Neural progenitor cell (in vitro differentiated cells): ENCODE measurements around the gene OVOL2. TPM values are rescaled to one million over a fixed set of nuclear protein-coding genes. Genes with fewer than 3 reads are reported as not detected.
"Not testable (repeated sequence)": the region's sequence is repeated elsewhere in the genome, so short reads cannot be mapped to it uniquely, and the experiment has no call there.

Experiments used
- DNase-seq: peaks from one replicate; pipeline ENCODE4 v3.0.0-alpha.2; 2016; ENCODE audit warnings: low spot score
- H2AFZ ChIP-seq: fragments of 200-600 bp; sonication (generic); replicated peaks from 2 replicates; pipeline ENCODE4 v1.6.1; 2016; ENCODE audit warnings: antibody characterized with exemption
- H3F3A ChIP-seq: fragments of 200-600 bp; sonication (generic); 2 replicates; pipeline ENCODE4 v1.6.1; 2016; ENCODE audit warnings: antibody characterized with exemption, low read depth
- H3K27ac ChIP-seq: fragments of 200-600 bp; sonication (generic); 2 replicates; pipeline ENCODE4 v1.5.1; 2016; ENCODE audit warnings: mild to moderate bottlenecking
- H3K27me3 ChIP-seq: fragments of 200-600 bp; sonication (generic); 2 replicates; pipeline ENCODE4 v1.6.1; 2016; ENCODE audit warnings: mild to moderate bottlenecking, moderate library complexity
- H3K36me3 ChIP-seq: fragments of 200-600 bp; sonication (generic); 2 replicates; pipeline ENCODE4 v1.5.1; 2016
- H3K4me1 ChIP-seq: fragments of 200-600 bp; sonication (generic); 2 replicates; pipeline ENCODE4 v1.6.1; 2016; ENCODE audit warnings: mixed run types
- H3K4me2 ChIP-seq: fragments of 200-600 bp; sonication (generic); 2 replicates; pipeline ENCODE4 v1.6.1; 2016
- H3K4me3 ChIP-seq: fragments of 200-600 bp; sonication (generic); 2 replicates; pipeline ENCODE4 v1.5.1; 2016
- H3K79me2 ChIP-seq: fragments of 200-600 bp; sonication (generic); 2 replicates; pipeline ENCODE4 v1.6.1; 2016; ENCODE audit warnings: low read depth
- H3K9ac ChIP-seq: fragments of 200-600 bp; sonication (generic); 2 replicates; pipeline ENCODE4 v1.6.1; 2016
- H3K9me3 ChIP-seq: fragments of 200-600 bp; sonication (generic); 2 replicates; pipeline ENCODE4 v1.5.1; 2016; ENCODE audit warnings: low read depth
- H4K20me1 ChIP-seq: fragments of 200-600 bp; sonication (generic); 2 replicates; pipeline ENCODE4 v1.6.1; 2016; ENCODE audit warnings: low read depth
- H3K27ac Mint-ChIP-seq: 3 replicates; pipeline ENCODE4 v1.8.0; 2021; ENCODE audit warnings: mixed read lengths
- H3K27me3 Mint-ChIP-seq: 2 replicates; pipeline ENCODE4 v1.8.0; 2022; ENCODE audit warnings: low read depth, mild to moderate bottlenecking, inconsistent platforms, moderate library complexity, mixed read lengths; ENCODE audit not compliant: insufficient read depth
- H3K36me3 Mint-ChIP-seq: 3 replicates; pipeline ENCODE4 v1.8.0; 2021; ENCODE audit warnings: mixed read lengths
- H3K4me1 Mint-ChIP-seq: 3 replicates; pipeline ENCODE4 v1.8.0; 2021; ENCODE audit warnings: mixed read lengths
- H3K4me3 Mint-ChIP-seq: 3 replicates; pipeline ENCODE4 v1.8.0; 2021; ENCODE audit warnings: mild to moderate bottlenecking, moderate library complexity, mixed read lengths
- H3K9me3 Mint-ChIP-seq: 3 replicates; pipeline ENCODE4 v1.8.0; 2020; ENCODE audit warnings: mixed read lengths
- CTCF ChIP-seq: fragments of 200-600 bp; sonication (generic); IDR thresholded peaks from 2 replicates; pipeline ENCODE4 v1.5.1; 2017; ENCODE audit warnings: antibody characterized with exemption, mild to moderate bottlenecking
- EZH2 ChIP-seq: fragments of 200-600 bp; sonication (generic); IDR thresholded peaks from 2 replicates; pipeline ENCODE4 v1.6.1; 2017; ENCODE audit warnings: antibody characterized with exemption, mild to moderate bottlenecking, moderate library complexity
- EZH2phosphoT487 ChIP-seq: fragments of 200-600 bp; sonication (generic); IDR thresholded peaks from 2 replicates; pipeline ENCODE4 v1.6.1; 2017; ENCODE audit warnings: antibody characterized with exemption
- total RNA-seq: library from RNA; depleted of rRNA; stranded (reverse); fragments of >200 nt; gene quantifications from 2 replicates; pipeline ENCODE4 v1.2.3, GENCODE V29; 2015; ENCODE audit warnings: low replicate concordance

The OVOL2 gene
- 0.25 and 0.62 TPM in 2 replicates for total RNA-seq

GRCh38 chr20:18057101-18057993, at the start of gene OVOL2:
OVOL2 (minus strand) TSS chr20:18057916; CDS start chr20:18057634, 282 bp downstream.
- H3K27ac Mint-ChIP-seq, result no peak within 1 kb of the TSS
- H3K4me3 ChIP-seq, result peak within 1 kb of the TSS; percentile 62
- peak; percentile 46 for DNase-seq
- H3K4me1 Mint-ChIP-seq, result peaks cover 11% of the 10 kb centered on the region
- H3K4me2 ChIP-seq, result peak within 1 kb of the TSS; percentile 93
- peak within 1 kb of the TSS; percentile 85 for H2AFZ ChIP-seq
- peaks cover 6% of the 10 kb centered on the region for H3K4me1 ChIP-seq
- peaks cover 4% of the 10 kb centered on the region for H3K9me3 Mint-ChIP-seq
- H3K9me3 ChIP-seq, result no peaks in the 10 kb centered on the region
- no peak within 1 kb of the TSS for H3K27ac ChIP-seq
- no peaks in the 10 kb centered on the region for H3K36me3 ChIP-seq
- TF ChIP-seq CTCF (no peak), EZH2phosphoT487 (peak; percentile 88), EZH2 (peak; percentile 66)
- peaks cover 20% of the 10 kb centered on the region for H4K20me1 ChIP-seq
- peaks cover 30% of the 10 kb centered on the region for H3F3A ChIP-seq
- peaks cover 73% of the 10 kb centered on the region for H3K27me3 Mint-ChIP-seq
- H3K27me3 ChIP-seq, result peaks cover 94% of the 10 kb centered on the region
- H3K36me3 Mint-ChIP-seq, result peaks cover 2% of the 10 kb centered on the region
- H3K4me3 Mint-ChIP-seq, result peak within 1 kb of the TSS; percentile 78
- H3K9ac ChIP-seq, result no peak within 1 kb of the TSS
- no peaks in the 10 kb centered on the region for H3K79me2 ChIP-seq

- H3K79me2 ChIP-seq, result no peaks in the 10 kb centered on the region
- no peaks in the 10 kb centered on the region for H3K36me3 ChIP-seq
- H3K27ac ChIP-seq, result no peak overlapping the region
- H3K4me1 ChIP-seq, result peaks cover 5% of the 10 kb centered on the region
- no peaks in the 10 kb centered on the region for H4K20me1 ChIP-seq
- no peak for DNase-seq
- H3K9me3 Mint-ChIP-seq, result no peaks in the 10 kb centered on the region
- TF ChIP-seq EZH2phosphoT487, result no peak
- no peak for TF ChIP-seq CTCF
- no peak for TF ChIP-seq EZH2
- peaks cover 15% of the 10 kb centered on the region for H3K27me3 Mint-ChIP-seq
- no peaks in the 10 kb centered on the region for H3K27me3 ChIP-seq
- H3K4me1 Mint-ChIP-seq, result peaks cover 7% of the 10 kb centered on the region
- H3K4me2 ChIP-seq, result no peak overlapping the region
- no peak overlapping the region for H3K9ac ChIP-seq
- no peak overlapping the region for H3K27ac Mint-ChIP-seq
- peaks cover 4% of the 10 kb centered on the region for H3F3A ChIP-seq
- no peak overlapping the region for H3K4me3 ChIP-seq
- no peak overlapping the region for H2AFZ ChIP-seq
- no peak overlapping the region for H3K4me3 Mint-ChIP-seq
- no peaks in the 10 kb centered on the region for H3K9me3 ChIP-seq
- H3K36me3 Mint-ChIP-seq, result no peaks in the 10 kb centered on the region
Measured at GRCh38 chr20:18103497-18103896, 45.8 kb upstream of the OVOL2 start.

- Histone ChIP-seq H3K4me2 (peak overlapping the region; percentile 15), H4K20me1 (no peaks in the 10 kb centered on the region), H2AFZ (peak overlapping the region; percentile 96), H3K4me3 (no peak overlapping the region), H3K27me3 (no peaks in the 10 kb centered on the region), H3K79me2 (no peaks in the 10 kb centered on the region), H3K9ac (no peak overlapping the region), H3K36me3 (no peaks in the 10 kb centered on the region), H3K4me1 (peaks cover 5% of the 10 kb centered on the region), H3K9me3 (no peaks in the 10 kb centered on the region), H3F3A (peaks cover 4% of the 10 kb centered on the region), H3K27ac (no peak overlapping the region)
- Mint-ChIP-seq H3K4me1 (peaks cover 7% of the 10 kb centered on the region), H3K27ac (no peak overlapping the region), H3K4me3 (no peak overlapping the region), H3K36me3 (no peaks in the 10 kb centered on the region), H3K9me3 (no peaks in the 10 kb centered on the region), H3K27me3 (peaks cover 15% of the 10 kb centered on the region)
- peak; percentile 16 for DNase-seq
- TF ChIP-seq CTCF (no peak), EZH2 (no peak), EZH2phosphoT487 (no peak)
Measured at GRCh38 chr20:18101125-18101810, 43.6 kb upstream of the OVOL2 start.

GRCh38 chr20:18100569-18100968, 42.9 kb upstream of the OVOL2 start:
- H3F3A ChIP-seq, H3K36me3 Mint-ChIP-seq, H3K79me2 ChIP-seq, H3K9ac ChIP-seq, H3K27me3 ChIP-seq, H3K4me1 ChIP-seq, H3K4me1 Mint-ChIP-seq, DNase-seq, H3K27ac ChIP-seq, H3K4me2 ChIP-seq, H3K9me3 Mint-ChIP-seq, H4K20me1 ChIP-seq, H3K4me3 Mint-ChIP-seq, H3K4me3 ChIP-seq, H3K36me3 ChIP-seq, H3K27ac Mint-ChIP-seq, H2AFZ ChIP-seq, H3K9me3 ChIP-seq: not testable (repeated sequence)
- H3K27me3 Mint-ChIP-seq, result peaks cover 13% of the 10 kb centered on the region
